Activated effector memory CD4-positive, alpha-beta T cell treated with anti-CD3 and anti-CD28 coated beads, Interleukin-2, amount 50 U/mL, for 16 hours (primary cell): ENCODE data around the gene RTN4R.

Experiments
- DNase-seq: peaks from one replicate; pipeline ENCODE4 v3.0.0-alpha.2; 2020

The RTN4R gene

DNA sequence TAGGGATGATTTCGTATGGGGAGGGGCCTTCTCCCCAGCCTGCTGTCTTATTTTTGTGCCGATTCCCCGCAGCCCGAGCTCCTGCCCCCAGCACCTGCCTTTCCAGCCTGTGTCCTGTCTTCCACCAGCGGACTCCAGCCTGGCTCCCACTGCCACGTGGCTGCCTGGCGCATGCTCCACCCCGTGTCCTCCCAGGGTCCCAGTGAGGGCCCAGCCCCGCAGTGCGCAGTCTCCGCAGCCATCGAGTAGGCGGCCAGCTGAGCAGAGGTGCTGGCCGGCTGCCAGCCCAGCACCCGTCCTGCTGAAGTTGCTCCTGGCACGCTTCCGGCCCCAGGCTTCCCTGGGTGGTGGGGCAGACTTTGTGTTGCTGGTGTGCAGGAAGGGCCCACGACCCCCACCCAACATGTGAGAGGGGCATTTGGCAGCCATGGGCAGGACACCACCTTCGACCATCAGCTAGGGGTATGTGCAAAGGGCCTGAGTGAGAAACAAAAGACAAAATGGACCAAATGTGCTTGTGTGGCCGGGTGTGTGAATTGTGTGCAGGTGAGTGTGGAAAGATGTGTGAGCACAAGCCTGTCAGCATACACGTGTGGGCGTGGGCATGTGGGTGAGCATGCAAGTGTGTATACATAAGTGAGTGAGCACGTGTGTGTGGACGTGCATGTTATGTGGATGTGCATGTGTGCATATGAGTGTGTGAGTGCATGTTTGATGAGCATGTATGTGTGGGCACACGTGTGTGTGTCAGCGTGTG is 55.9 kb downstream of the RTN4R start:
- no peak for DNase-seq

DNA sequence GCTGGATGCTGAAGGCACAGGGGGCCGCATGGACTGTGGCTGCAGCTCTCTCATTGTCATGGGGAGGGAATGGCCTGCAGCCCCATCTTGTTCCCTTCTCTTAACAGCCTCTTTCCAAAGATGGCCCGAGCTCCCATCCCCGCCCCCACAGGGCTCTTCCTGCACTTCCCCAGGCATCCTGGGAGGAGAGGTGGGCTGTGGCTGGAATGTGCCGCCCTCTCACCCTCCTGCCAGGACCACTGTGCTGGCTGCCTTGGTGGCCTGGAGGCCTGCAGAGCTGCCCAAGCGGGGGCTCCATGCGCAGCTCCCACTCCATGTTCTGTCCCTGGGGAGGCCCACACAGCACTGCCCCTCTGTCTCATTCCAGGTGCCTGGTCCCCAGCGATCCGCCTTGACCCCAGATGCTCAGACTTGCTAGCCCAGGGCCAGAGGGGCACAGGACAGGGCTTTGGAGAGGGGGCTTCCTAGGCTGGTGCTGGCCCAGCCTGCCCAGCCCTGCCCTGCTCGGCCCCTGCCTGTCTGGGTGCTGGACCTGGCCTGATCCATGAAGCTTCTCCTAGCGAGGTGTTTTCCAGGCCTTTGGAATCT is 56.6 kb downstream of the RTN4R start:
- DNase-seq, result no peak

DNA sequence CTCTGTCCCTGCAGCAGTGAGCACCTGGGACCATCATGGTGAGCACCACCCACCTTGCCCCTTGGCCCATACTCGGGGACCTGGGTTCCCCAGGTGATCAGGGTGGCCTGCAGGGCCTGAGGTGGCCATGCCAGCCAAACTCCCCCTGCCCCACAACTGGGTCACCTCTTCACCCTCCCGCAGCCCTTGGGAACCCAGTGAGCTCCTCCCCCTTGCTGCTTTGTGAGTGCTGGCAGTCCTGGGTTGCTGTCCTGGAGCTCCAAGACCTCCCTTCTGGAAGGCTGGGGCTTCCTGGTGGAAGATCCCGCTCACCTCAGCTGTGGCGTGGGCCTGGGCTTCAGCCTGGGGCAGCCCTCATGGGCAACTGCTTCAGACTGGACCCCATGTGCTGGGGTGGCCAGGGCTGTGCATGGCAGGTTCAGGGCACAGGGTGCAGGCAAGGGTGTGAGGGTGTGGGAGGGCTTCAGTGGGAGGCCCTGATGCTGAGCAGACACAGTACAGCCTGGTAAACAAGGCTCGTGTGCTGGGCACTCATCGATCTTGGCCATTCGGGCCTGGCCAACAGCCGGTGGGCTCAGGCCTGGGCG is 57.6 kb downstream of the RTN4R start:
- DNase-seq, result no peak

DNA sequence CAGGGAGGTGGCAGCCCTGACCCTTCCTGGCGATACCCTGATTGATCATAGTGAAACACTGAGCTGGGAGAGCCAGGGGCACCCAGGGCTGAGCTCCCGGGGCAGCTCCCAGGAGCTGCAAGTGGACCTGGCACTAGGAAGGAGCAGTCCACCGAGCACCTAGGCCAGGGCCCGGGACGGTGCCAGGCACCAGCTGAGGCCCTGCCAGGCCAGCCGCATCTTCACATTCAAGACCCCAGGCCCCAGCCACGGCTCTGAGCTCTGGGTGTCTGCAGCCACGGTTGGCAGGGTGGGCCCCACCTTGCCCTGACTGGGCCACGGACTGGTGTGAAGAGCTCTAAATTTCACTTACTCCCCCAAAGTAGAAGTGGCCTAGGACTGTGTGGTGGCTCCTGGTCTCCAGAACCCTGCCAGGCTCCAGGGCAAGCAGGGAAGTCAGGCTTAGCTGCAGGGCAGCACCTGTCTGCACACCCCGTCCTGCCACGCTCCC is 58.3 kb downstream of the RTN4R start:
- DNase-seq, result no peak

DNA sequence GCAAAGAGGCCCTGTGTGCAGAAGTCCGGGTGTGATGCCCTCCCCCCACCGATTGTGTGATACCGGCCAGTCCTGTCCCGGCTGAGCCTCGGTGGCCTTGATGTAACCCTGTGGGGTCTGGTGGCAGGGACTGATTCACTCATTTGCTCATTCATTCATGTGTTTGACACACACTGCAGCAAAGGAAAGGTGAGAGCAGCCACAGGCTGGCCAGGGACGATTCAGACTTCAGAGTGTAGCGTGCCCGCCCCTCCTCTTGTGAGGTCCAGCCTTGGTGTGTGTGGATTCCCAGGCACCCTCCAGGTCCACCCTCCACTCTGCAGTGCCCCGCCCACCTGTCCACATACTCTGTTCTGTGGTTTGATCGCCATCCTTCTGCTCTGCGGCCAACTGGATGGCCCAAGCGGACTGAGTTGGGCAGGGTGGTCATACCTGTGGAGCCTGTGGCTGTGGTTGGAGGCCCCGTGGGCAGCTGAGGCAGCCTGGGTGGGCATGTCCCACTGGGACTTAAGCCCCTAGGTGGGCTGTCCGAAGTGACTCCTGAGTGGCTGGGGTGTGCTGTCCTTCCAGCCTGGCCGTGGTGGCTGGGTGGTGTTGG is 59.3 kb downstream of the RTN4R start:
- DNase-seq, result no peak

DNA sequence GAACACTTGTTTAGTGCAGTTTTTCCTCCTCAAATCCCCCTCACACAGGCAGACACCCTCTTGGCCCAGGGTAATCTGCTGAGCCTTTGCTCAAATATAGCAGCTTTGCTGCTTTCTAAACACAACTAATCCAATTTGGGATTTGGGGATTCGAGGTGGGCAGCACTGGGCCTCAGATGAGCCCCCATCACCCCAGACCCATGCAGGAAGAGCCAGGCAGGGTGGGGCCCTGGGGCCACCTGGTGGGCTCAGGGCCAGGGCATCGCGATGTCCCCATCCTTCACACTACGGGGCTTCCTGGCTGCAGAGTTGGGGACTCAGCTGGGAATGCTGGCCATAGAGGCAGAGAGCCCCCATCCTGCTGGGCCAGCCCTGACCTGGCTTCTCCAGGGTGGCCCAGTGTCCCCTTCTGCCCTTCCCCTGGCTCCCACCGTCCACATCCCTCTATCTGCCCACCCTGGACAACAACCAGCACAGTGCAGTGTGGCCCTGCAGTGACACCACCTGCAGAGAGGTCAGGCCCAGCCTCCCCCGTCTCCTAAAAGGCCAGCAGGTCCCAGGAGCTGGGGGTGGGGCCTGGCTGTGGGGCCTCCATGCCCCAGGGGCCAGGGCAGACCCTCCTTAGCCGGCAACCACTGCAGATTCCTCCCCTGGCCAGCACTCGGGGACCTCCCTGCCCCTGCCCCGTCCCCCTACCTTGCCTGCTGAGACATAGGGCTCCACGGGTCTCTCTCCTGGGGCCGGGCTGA is 60.7 kb downstream of the RTN4R start:
- DNase-seq, result no peak

DNA sequence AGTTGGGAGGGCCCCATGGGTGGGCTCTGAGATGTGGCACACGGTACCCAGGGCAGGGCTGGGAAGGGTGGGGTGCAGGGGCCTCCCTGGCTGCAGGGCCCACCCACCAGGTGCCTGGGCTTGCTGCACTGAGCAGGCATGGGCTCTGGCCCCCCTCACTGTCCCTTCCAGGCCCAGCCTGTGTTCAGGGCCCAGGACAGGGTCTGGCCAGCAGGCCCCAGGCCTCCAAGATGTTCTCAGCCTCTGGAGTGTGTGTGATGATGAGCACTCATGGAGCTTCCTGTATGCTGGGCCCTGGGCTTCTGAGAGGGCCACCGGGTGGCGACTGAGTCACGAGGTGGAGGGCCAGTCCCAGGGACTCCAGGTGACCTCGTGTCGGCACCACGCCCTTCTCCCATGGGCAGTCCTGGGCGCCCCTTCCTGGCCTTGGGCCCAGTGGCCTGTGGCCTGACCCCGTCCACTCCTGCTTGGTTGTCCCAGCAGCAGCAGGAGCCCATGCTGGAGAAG is 61.4 kb downstream of the RTN4R start:
- no peak for DNase-seq

DNA sequence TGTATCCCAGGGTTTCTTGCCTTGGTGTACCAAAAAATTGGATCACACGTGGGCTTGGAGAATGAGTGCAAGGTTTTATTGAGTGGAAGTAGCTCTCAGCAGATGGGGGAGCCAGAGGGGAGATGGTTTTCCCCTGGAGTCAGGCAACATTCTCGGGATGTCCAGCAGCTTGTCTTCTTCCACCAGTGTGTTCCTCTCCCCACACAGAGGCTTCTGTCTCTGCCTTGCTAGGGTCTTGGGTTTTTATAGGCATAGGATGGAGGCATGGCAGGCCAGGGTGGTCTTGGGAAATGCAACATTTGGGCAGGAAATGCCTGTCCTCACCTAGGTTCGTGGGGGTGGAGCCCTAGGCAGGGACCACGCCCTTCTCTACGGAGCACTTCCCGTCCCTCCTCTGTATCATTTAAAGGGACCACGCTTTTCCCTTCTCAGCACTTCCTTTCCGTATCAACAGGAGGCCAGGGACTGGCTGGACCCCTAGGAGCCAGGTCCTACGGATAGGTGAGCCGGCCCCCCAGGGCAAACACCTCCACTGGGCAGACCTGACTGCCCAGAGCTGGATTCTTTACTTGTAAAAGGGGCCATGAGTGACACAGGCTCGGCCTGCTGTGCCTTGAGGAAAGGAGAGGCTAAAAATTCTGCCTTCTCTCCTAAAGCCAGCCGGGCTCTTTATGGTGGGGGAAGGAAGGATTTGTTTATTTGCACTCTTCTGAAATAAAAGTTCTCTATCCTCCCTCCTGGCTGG is 62.0 kb downstream of the RTN4R start:
- peak; percentile 87 for DNase-seq

DNA sequence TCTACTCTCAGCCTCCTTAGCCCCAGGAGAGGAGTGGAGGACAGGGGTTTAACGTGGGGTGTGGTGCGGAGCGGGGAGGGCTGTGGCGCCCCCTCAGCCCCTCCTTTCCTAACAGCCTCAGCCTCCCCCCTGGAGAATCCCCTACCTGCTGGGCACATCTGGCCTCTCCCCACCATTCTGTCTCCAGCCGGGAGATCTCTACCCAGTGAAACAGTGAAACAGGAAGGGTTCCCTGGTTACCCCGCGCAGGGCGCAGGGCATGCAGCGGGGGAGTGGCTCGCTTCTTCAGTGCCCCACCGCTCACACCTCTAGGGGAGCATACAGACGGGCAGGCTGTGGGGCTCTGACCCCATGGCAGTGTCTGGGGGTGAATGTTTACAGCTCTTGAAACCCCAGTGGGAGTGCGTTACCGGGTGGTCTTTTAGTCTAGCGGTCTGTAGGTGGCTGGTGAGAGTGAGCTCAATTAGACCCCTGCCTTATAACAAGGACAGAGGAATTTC is 62.6 kb downstream of the RTN4R start:
- no peak for DNase-seq

DNA sequence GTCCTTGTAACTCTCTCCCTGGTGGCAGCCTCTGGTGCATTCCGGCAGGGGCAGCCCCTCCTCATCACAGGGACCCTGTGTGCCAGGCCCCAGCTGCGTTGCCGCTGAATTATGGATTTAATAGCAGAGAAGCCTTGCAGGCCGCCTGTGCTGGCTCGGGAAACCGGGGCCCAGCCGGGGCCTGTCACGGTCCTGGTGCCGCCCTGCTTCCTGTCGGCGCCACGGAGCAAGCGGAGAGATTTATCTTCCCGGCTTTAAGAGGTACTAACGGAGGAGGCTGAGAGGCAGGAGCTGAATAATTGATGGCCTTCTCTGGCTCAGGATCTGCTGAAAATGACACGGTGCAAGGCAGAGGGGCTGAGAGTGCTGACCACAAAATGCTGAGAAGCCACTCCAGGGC is 63.3 kb downstream of the RTN4R start:
- no peak for DNase-seq

DNA sequence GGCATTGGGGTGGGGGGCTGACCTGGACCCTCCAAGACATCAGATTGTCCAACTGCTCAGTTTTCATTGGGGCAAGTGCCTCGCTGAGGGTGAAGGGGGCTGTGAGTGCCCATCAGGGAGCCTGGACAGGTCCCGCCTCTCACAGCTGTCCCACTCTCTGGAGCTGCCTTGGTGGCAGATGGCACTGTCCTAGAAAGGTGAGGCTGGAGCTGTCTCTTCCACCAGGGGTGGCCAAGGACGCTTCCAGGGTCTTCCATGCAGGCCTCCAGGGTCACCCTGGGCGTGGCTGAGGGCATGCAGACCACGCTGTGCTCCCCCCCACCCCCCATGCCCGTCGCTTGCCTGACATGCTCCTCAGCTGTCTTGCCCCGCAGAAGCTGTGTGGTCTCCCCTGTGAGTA is 63.8 kb downstream of the RTN4R start:
- no peak for DNase-seq

DNA sequence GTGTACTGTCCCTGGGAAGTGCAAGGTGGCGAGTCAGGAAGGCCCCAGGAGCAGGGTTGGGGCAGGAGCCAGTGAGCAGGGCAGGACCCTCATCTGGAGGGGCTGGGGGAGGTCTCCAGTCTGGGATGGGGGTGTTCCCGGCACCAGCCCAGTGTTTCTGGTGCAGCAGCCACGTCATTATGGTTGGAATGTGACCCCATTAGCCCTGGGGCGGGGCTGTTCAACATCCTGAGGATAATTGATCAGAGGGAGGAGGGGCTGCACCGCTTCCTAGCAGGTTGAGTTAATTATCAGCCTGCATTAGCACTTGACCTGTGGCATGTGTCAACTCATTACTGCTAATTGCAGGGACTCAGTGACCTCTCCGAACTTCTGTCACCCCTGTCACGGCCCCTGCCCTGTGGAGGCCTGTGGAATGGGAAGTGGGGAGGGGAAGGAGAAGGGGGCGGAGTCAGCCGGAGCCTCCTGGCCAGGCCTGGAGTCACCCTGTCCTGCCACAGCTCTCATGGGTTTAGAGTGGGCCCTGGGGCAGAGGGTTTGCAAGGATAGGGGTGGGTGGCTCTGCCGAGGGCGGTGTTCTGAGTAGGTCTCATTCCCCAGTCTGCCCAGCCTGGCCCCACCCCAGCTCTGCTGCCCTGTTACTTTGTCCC is 64.4 kb downstream of the RTN4R start:
- no peak for DNase-seq

DNA sequence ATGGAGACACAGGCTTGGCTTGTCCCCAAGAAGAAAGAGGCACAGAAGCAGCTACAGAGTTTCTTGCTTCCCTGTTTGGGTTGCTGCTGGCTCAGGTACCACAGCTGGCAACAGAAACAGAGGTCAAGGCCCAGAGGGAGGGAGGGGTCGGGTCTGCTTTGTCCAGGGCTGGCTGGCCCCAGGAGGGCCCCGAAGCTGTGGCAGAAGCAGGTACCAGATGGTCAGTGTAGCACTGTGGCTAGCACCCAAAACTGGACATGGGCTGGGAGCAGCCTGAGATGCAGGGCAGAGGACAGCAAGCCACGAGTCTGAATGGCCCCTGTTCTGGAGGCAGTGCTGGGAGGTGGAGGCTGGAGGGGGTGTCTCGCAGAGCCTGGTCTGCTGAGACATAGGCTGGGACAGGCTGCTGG is 65.0 kb downstream of the RTN4R start:
- no peak for DNase-seq

DNA sequence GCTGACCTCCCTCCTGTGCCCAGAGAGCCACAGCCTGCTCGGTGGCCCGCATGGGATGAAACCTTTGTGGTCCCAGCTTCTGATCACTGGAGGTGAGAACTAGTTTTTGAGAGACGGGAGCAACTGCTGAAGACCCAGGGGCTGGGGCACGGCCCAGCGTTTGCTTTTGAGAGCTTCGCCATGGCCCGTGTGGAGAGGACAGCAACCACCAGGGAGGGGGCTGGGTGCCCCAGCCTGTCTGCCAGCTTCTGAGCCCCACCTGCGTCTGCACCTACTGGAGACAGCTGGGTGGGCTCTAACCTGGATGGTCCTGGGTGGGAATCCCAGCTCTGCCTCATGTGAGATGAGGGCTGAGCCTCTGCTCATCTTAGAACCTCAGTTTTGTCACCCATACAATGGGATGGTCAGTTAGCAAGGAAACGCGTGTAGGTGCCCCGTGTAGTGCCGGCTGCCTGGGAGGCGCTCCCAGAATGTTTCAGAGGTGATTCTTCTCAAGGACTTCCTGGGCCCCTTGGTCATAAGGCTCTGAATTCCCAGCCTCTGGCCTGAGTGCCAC is 66.2 kb downstream of the RTN4R start:
- DNase-seq, result no peak

DNA sequence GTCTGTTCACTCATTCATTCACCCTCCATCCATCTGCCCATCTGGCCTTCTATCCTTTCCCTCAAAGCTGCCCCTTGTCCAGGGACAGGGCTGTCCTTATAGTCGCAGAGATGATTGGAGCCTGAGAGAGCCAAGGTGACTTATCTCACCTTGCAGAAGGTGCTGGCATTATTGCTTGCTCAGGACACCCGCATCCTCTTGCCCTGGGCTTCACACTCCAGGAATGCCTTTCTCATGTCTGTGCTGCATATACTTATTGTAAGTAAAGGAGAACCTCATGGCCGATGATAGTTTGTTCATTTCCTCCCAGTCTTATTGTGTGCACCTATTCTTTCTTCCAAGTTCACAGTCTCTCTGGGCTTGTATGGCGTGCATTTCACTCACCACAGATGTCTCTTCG is 68.2 kb downstream of the RTN4R start:
- DNase-seq, result no peak

DNA sequence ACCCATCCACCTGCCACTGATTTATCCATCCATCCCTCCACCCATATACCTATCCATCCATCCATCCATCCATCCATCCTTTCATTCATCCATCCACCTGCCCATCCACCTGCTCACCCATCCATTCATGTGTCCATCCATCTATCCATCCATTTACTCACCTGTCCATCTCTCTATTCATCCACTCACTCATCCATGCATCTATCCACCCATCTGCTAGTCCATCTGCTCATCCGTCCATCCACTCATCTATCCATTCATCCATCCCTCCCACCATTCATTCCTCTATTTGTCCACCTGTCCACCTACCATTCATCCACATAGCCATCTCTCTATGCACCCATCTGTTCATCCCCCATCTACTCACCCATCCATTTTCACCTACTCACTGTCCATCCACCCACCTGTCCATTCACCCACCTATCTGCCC is 68.7 kb downstream of the RTN4R start:
- DNase-seq, result no peak

DNA sequence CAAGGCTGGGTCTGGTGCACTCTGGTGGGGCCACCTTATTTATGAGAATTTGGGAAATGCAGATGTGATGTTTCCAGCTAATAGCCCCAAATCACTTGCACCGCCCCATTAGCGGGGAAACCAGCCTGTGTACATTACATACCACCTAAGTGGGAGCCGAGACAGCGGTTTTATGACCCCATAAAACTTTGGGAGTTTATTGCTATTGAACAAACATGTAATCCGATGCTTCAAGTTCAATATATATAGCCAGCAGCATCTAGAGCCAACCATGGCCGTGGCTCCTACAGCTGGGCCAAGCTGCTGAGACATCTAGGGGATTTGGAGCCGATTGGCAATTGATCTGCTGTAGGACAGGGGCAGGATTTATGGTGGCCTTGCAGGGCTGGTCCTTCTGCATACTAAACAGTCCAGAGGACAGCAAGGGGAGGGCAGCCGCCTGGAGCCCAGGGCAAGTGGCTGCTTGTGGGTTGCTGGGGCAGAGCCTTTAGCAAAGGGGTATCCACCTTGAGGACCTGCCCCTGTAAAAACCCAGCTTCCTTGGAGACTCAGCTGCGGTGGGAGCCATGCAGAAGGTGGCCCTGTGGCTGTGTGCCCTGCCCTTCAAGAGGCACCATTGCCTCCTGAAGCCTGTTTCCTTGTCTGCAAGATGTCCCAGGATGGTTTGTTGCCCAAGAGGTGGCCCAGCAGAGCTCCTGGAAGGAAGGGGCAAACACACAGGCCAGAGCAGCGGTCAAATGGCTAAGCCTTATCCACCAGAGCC is 69.4 kb downstream of the RTN4R start:
- no peak for DNase-seq

DNA sequence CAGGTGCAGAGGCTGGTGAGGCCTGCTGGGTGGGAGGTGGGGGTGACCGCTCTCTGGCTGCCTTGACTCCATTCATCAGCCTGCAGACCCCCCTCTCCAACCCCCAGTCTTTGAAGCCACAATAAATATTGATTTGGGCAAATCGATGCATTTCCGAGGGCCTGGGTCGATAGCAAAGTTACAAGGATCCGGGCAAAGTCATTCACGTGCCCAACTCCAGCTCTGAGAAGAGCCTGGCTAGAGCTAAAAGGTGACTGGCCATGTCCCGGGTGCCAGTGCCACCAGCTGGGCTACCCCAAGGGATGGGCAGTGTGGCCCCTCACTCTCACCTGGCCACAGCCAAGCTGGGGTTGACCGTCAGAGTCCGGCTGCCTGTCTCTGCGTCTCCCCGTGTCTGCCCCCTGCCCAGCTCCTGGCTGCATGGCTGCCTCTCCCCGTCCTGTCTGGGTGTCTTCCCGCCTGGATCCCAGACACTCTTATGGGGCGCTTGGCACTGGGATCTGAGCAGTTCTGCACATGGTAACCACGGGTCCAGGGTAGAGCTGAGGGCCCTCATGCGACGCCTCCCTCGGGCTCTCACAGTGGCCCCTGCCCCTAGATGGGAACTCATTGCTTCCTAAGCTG is 70.6 kb downstream of the RTN4R start:
- DNase-seq, result no peak

DNA sequence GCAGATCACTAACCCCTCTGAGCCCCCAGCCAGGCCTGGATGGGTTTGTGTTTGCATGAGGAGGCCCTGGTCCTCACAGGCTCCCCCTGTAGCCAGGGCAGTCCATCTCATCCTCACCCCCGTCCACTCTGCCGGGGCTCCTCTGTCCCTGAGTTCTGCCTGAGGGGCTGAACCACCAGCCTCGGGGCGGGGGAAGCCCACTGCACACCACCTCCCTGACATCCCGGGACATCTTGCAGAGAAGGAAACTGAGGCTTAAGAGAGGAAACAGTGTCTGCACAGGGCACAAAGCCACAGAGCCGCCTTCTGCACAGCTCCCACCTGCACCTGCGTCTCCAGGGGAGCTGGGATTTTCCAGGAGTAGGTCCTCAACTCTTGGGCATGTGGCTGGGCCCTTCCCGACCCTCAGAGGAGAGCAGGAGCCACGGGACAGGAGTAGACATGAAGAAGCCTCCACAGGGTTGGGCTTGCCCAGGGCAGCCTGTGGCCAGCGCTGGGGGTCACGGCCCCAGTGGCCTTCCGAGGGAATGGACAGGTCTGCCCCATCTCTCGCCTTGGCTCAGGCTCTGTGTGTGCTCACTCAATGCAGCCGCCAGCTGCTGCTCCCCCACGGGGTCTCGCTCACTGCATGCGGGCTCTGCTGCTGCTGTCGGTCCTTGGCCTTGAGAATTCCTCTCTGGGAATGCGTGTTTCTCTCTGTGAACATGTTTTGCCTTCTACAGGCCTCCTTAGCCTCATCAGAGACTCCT is 71.8 kb downstream of the RTN4R start:
- no peak for DNase-seq
